GM12878 (cell line): ENCODE measurements around the gene PPM1N. TPM values are rescaled to one million over a fixed set of nuclear protein-coding genes. Genes with fewer than 3 reads are reported as not detected.

ENCODE experiments used
- ATAC-seq: fragments of 200-7000 bp; cut with Tn5 transposase; 3 replicates; pipeline ENCODE4 v1.9.1; 2020; ENCODE audit warnings: mild to moderate bottlenecking, moderate library complexity
- BruUV-seq: library from RNA; stranded (reverse); fragments of 400-500 nt; replicated peaks from 2 replicates; lab custom pipeline; 2021; lab: Mats Ljungman, UMichigan
- CTCF ChIA-PET: fragments of 300-600 bp; sonication (Branson Sonifier 250); formaldehyde crosslinking; extraction: SDS; loops from one replicate; lab custom pipeline; 2021; ENCODE audit warnings: inconsistent platforms; lab: Yijun Ruan, JAX
- POLR2A ChIA-PET: fragments of 350-600 bp; formaldehyde crosslinking; extraction: SDS; loops from one replicate; lab custom pipeline; 2021; ENCODE audit warnings: inconsistent platforms; lab: Charles Lee
- RAD21 ChIA-PET: fragments of 300-600 bp; sonication (Branson Sonifier 250); formaldehyde crosslinking; loops from one replicate; lab custom pipeline; 2023; ENCODE audit warnings: antibody characterized with exemption; ENCODE audit not compliant: unreplicated experiment; lab: Charles Lee
- SMC1A ChIA-PET: fragments of 300-600 bp; sonication (Branson Sonifier 250); formaldehyde crosslinking; loops from one replicate; lab custom pipeline; 2023; ENCODE audit not compliant: unreplicated experiment, uncharacterized antibody; lab: Charles Lee
- DNase-seq: peaks from one replicate; pipeline ENCODE4 v3.0.0-alpha.2; 2011; ENCODE audit warnings: low read depth, low spot score
- FAIRE-seq: peaks from 3 replicates; lab custom pipeline; 2011; peaks lifted over from hg19 to GRCh38; lab: Jason Lieb, UNC
- H2AFZ ChIP-seq: 2 replicates; pipeline ENCODE4 v1.6.0; 2011; ENCODE audit warnings: low read depth, low read length, control low read depth; ENCODE audit not compliant: control insufficient read depth
- H3K27ac ChIP-seq: 2 replicates; pipeline ENCODE4 v1.5.1; 2011; ENCODE audit warnings: control low read depth; ENCODE audit not compliant: control insufficient read depth, insufficient read depth
- H3K27me3 ChIP-seq, 2 experiments: replicated peaks in 1 of 2; 2 replicates each; pipeline versions ENCODE4 v1.6.0 to v1.6.1; 2011; ENCODE audit warnings: low read length in 1 of 2; ENCODE audit not compliant: control insufficient read depth in 2 of 2, insufficient read depth in 2 of 2
- H3K36me3 ChIP-seq, 2 experiments: 2 replicates each; pipeline ENCODE4 v1.5.1; 2011; ENCODE audit warnings: low read length in 1 of 2; ENCODE audit not compliant: control insufficient read depth in 2 of 2, insufficient read depth in 2 of 2
- H3K4me1 ChIP-seq: 2 replicates; pipeline ENCODE4 v1.6.1; 2011; ENCODE audit warnings: mild to moderate bottlenecking, low read length, moderate library complexity, mixed read lengths; ENCODE audit not compliant: control insufficient read depth, insufficient read depth
- H3K4me2 ChIP-seq: 2 replicates; pipeline ENCODE4 v1.6.0; 2011; ENCODE audit warnings: control low read depth; ENCODE audit not compliant: control insufficient read depth, insufficient read depth
- H3K4me3 ChIP-seq: fragments of 200-600 bp; sonication (generic); 2 replicates; pipeline ENCODE4 v1.5.1; 2016
- H3K79me2 ChIP-seq: 2 replicates; pipeline ENCODE4 v1.6.0; 2011; ENCODE audit warnings: low read length; ENCODE audit not compliant: control insufficient read depth, insufficient read depth
- H3K9ac ChIP-seq: 2 replicates; pipeline ENCODE4 v1.8.0; 2011; ENCODE audit warnings: low read length, control low read depth, mixed read lengths; ENCODE audit not compliant: control insufficient read depth, insufficient read depth
- H3K9me3 ChIP-seq: replicated peaks from 3 replicates; pipeline ENCODE4 v1.5.1; 2011; ENCODE audit warnings: mild to moderate bottlenecking, low read length; ENCODE audit not compliant: control insufficient read depth, insufficient read depth
- H4K20me1 ChIP-seq: 2 replicates; pipeline ENCODE4 v1.6.0; 2011; ENCODE audit not compliant: control insufficient read depth, insufficient read depth
- BHLHE40 ChIP-seq, 2 experiments: fragments of 450-650 bp in 1 of 2; IDR thresholded peaks; 2 replicates each; pipeline ENCODE4 v1.6.1; 2011 to 2017; ENCODE audit warnings: low read depth in 2 of 2, borderline replicate concordance in 1 of 2, improper control_type of control experiment in 1 of 2, low read length in 1 of 2, mild to moderate bottlenecking in 1 of 2
- HSF1 ChIP-seq: fragments of 150-350 bp; IDR thresholded peaks from 2 replicates; pipeline ENCODE4 v1.6.1; 2014; ENCODE audit warnings: mild to moderate bottlenecking, low read depth, low read length
- IRF4 ChIP-seq: IDR thresholded peaks from 2 replicates; pipeline ENCODE4 v1.6.1; 2011; ENCODE audit warnings: low read depth, low read length
- NR2C2 ChIP-seq: IDR thresholded peaks from 2 replicates; pipeline ENCODE4 v1.6.1; 2011; ENCODE audit warnings: borderline replicate concordance, low read depth; ENCODE audit not compliant: control insufficient read depth, insufficient read length
- ZNF592 ChIP-seq: fragments of 450-650 bp; IDR thresholded peaks from 2 replicates; pipeline ENCODE4 v1.6.1; 2017; ENCODE audit warnings: mild to moderate bottlenecking, moderate library complexity
- WGBS: methylation state at CpG from one replicate; pipeline ENCODE4 v1.1.6; 2016; ENCODE audit warnings: low lambda C conversion rate; ENCODE audit not compliant: insufficient replicate concordance, insufficient coverage; ENCODE audit errors: missing lambda C conversion rate; 5-methylcytosine and 5-hydroxymethylcytosine counted together
- in situ Hi-C: fragments of 300-500 bp; cut with MboI; formaldehyde crosslinking; loops from 9 replicates; pipeline ENCODE4 v1.14.3; 2018; ENCODE audit warnings: mixed read lengths
- intact Hi-C: fragments of 100-400 bp; cut with micrococcal nuclease; formaldehyde crosslinking; loops from one replicate; pipeline ENCODE4 v1.14.2; 2022; ENCODE audit not compliant: unreplicated experiment
- polyA plus RNA-seq, 11 experiments: library from polyadenylated mRNA; depleted of rRNA in 4 of 11; unstranded in 6 of 11; stranded (reverse) in 5 of 11; fragments of >200 nt; fragmentation: Nextera tagmentation in 4 of 11; fragmentation: Illumina TruSeq in 1 of 11; extraction: Ambion mirVana in 4 of 11; extraction: Trizol in 1 of 11; gene quantifications; 1 replicate in 1 of 11; 2 replicates in 10 of 11; pipeline versions ENCODE4 v1.2.1 to v1.2.3, GENCODE V29; 2011 to 2016; ENCODE audit warnings: inconsistent platforms in 2 of 11, missing spikeins in 2 of 11, low read depth in 1 of 11
- total RNA-seq, 4 experiments: library from RNA; depleted of rRNA in 3 of 4; stranded (reverse); fragments of >200 nt in 3 of 4; fragmentation: Illumina TruSeq in 1 of 4; extraction: Trizol in 1 of 4; gene quantifications; 2 replicates each; pipeline versions ENCODE4 v1.2.1 to v1.2.3, GENCODE V29; 2013 to 2021

PPM1N gene
- total and polyA plus RNA-seq, 10 of the 15 experiments (the other 5 are each of a cell fraction or from before 2014, with no cell fraction given) = 1.6 to 5.4 (median 3.7) TPM

- Histone ChIP-seq H3K27ac (no peak overlapping the region), H3K27me3 (no peaks in the 10 kb centered on the region), H3K4me1 (peaks cover 7% of the 10 kb centered on the region), H3K79me2 (no peaks in the 10 kb centered on the region), H3K4me2 (no peak overlapping the region), H3K9ac (no peak overlapping the region), H3K36me3 (no peaks in the 10 kb centered on the region), H2AFZ (no peak overlapping the region), H3K9me3 (no peaks in the 10 kb centered on the region), H4K20me1 (no peaks in the 10 kb centered on the region), H3K4me3 (no peak overlapping the region)
- intact Hi-C loops = no loop called here
- ChIA-PET CTCF (interaction anchor here (1.2 to 1.8 kb wide), 4 partner anchors 10 to 24 kb away, joined by 3 to 7 read pairs (median 4); no protein-coding TSS in a partner anchor), RAD21 (no interaction called here), POLR2A (no interaction called here), SMC1A (interaction anchor here (0.8 kb wide), 1 partner anchor 76 kb away, joined by 4 read pairs; no protein-coding TSS in a partner anchor)
- WGBS = 20% methylated on average over 8 of the region's 8 CpGs
- no peak for DNase-seq
- no TSS peak for BruUV-seq
- peak; percentile 58 to 79; a peak in 3 of 4 replicates for TF ChIP-seq BHLHE40 (IDR thresholded peaks at IDR 0.05; ENCODE audit: borderline replicate concordance in 1 of 2, low read depth in 2 of 2, low read length in 1 of 2)
- no peak for TF ChIP-seq HSF1
- in situ Hi-C loops = loop anchor here (25.0 kb wide), 1 partner anchor 1699 kb away; the partner anchor contains the start of gene SMG9
- ATAC-seq = no peak
- no peak for FAIRE-seq
These were observed 37.4 kb upstream of the PPM1N start for GRCh38 chr19:45460807-45461347.

GRCh38 chr19:45462174-45462573, 36.1 kb upstream of the PPM1N start:
- CTCF ChIA-PET = interaction anchor here (1.0 to 1.8 kb wide), 4 partner anchors 15 to 23 kb away, joined by 3 to 7 read pairs (median 4); no protein-coding TSS in a partner anchor
- Histone ChIP-seq H3K36me3 (no peaks in the 10 kb centered on the region), H3K4me1 (no peaks in the 10 kb centered on the region; the same call in 1 of the 2 replicates), H4K20me1 (no peaks in the 10 kb centered on the region), H3K4me3 (no peak overlapping the region), H3K27me3 (no peaks in the 10 kb centered on the region), H3K4me2 (no peak overlapping the region), H3K9ac (no peak overlapping the region), H3K27ac (no peak overlapping the region), H3K79me2 (no peaks in the 10 kb centered on the region), H2AFZ (no peak overlapping the region), H3K9me3 (no peaks in the 10 kb centered on the region)
- no peak for TF ChIP-seq ZNF592
- no peak for TF ChIP-seq IRF4
- no peak for TF ChIP-seq NR2C2
- POLR2A ChIA-PET = no interaction called here
- in situ Hi-C loops = loop anchor here (25.0 kb wide), 1 partner anchor 1700 kb away; the partner anchor contains the start of gene SMG9
- intact Hi-C loops = no loop called here
- no TSS peak for BruUV-seq
- ATAC-seq = no peak
- SMC1A ChIA-PET = no interaction called here
- FAIRE-seq = no peak
- RAD21 ChIA-PET = no interaction called here
- no peak for DNase-seq
- WGBS = 31% methylated on average over 4 of the region's 4 CpGs
